ENCODE data around the gene ADAMTS17. TPM values are rescaled to one million over a fixed set of nuclear protein-coding genes. Genes with fewer than 3 reads are reported as not detected.

ADAMTS17 gene
- total RNA-seq, 1 donor = 0.81 TPM

DNA sequence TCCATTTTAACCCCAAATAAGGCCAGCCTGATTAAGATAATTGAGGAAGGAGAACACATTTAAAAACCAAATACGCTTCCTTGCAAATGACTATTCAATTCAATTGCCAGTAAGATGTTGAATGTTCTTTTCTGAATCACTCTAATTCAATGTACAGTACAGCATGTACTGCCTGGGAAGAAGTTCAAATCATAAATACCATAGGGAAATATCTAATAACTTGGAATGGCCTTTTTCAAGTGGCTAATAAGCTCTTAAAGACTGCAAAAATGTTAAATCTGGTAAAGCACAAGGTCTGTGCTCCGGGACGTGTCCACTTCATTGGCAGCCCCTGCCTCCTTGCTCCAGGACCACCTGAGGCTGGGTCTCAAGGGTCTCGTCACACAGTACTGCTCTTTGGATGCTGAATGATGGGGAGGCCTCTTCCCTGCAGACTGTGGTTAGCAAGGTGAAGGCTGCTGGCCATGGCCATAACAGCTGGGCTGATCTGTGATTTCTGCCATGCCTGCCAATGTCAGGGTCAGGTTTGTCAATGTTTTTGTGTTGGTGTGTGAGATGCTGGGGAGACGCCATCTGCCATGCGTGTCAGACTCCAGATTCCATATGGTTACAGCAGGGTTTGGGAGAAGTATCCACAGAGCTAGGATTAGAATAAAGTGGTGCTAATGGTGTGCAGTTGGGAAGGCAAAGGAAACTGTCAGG, 300.5 kb downstream of the ADAMTS17 start:
- no peak for DNase-seq (ENCODE audit: low read depth)
- H3K4me3 ChIP-seq (ENCODE audit: low read depth, low read length) = no peak overlapping the region
- TF ChIP-seq, protein P1, sequence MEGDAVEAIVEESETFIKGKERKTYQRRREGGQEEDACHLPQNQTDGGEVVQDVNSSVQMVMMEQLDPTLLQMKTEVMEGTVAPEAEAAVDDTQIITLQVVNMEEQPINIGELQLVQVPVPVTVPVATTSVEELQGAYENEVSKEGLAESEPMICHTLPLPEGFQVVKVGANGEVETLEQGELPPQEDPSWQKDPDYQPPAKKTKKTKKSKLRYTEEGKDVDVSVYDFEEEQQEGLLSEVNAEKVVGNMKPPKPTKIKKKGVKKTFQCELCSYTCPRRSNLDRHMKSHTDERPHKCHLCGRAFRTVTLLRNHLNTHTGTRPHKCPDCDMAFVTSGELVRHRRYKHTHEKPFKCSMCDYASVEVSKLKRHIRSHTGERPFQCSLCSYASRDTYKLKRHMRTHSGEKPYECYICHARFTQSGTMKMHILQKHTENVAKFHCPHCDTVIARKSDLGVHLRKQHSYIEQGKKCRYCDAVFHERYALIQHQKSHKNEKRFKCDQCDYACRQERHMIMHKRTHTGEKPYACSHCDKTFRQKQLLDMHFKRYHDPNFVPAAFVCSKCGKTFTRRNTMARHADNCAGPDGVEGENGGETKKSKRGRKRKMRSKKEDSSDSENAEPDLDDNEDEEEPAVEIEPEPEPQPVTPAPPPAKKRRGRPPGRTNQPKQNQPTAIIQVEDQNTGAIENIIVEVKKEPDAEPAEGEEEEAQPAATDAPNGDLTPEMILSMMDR (IDR thresholded peaks at IDR 0.05; ENCODE audit: insufficient read depth, low read length) = no peak

DNA sequence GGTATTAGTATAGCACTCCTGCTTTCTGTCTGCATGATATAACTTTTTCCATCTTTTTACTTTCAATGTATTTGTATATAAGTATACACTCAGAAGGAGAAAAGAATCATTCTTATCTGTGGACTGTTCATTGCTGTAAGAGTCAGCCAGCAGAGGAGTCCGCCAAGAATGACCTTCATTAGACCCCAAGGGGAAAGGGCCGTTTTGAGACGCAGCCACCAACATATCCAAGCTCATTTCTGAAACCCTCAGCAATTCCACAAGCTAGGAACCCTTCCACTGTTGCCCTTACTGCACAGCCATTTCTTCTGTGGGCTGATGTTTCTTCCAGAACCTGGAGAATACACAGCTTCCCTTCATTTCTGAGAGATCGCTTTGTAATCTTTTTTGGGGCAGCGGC, 301.8 kb downstream of the ADAMTS17 start:
- TF ChIP-seq, protein P1 (IDR thresholded peaks at IDR 0.05; ENCODE audit: insufficient read depth, low read length) = no peak
- DNase-seq (ENCODE audit: low read depth) = no peak
- no peak overlapping the region for H3K4me3 ChIP-seq (ENCODE audit: low read depth, low read length)

DNA sequence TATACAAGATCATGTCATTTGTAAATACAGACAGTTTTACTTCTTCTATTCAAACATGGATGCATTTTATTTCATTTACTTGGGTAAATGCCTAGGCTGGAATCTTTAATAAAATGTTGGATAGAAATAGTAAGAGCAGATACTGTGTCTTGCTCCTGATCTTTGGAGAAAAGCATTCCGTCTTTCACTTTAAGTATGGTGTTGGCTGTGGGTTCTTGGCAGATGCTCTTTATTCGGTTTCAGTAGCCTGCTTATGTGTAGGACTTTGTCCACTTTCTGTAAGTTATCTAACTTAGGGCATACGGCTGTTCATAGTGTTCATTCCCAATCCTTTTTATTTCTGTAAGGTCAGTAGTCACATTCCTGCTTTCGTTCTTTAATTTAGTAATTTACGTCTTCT, 303.0 kb downstream of the ADAMTS17 start:
- no peak overlapping the region for H3K4me3 ChIP-seq (ENCODE audit: low read depth, low read length)
- DNase-seq (ENCODE audit: low read depth) = no peak
- TF ChIP-seq, protein P1 (IDR thresholded peaks at IDR 0.05; ENCODE audit: insufficient read depth, low read length) = no peak

DNA sequence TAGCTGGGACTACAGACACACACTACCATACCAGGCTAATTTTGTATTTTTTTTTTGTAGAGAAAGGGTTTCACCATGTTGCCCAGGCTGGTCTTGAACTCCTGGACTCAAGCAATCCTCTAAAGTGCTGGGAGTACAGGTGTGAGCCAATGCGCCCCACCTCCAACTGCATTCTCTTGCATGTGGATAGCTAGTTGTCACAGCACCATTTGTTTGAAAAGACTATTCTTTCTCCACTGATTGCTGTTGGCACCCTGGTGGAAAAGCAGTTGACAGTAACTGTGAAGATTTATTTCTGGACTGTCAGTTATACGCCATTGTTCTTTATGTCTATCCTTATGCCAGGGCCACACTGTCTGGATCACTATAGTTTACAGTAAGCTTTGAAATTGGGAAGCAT, 303.9 kb downstream of the ADAMTS17 start:
- no peak for DNase-seq (ENCODE audit: low read depth)
- TF ChIP-seq, protein P1 (IDR thresholded peaks at IDR 0.05; ENCODE audit: insufficient read depth, low read length) = no peak
- H3K4me3 ChIP-seq (ENCODE audit: low read depth, low read length) = no peak overlapping the region

DNA sequence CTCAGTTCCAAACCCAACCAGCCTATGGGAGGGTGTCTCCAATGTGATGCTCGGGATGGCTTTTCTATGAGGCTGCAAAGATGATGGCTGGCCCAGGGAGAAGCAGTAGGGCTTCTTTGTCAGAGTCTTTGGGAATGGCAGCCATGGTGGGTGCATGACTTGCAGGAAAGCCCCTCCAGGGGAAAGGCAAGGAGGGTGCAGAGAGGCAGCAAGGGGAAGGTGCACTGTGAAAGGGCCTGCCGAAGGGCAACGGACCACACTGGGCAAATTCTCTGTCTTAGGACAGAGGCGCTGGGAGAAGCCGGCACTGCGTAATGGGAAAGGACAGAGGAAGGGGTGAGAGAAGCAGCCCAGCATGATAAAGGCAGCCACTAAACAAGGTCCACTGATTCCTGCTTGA, 305.8 kb downstream of the ADAMTS17 start:
- TF ChIP-seq, protein P1 (IDR thresholded peaks at IDR 0.05; ENCODE audit: insufficient read depth, low read length) = no peak
- no peak overlapping the region for H3K4me3 ChIP-seq (ENCODE audit: low read depth, low read length)
- no peak for DNase-seq (ENCODE audit: low read depth)

DNA sequence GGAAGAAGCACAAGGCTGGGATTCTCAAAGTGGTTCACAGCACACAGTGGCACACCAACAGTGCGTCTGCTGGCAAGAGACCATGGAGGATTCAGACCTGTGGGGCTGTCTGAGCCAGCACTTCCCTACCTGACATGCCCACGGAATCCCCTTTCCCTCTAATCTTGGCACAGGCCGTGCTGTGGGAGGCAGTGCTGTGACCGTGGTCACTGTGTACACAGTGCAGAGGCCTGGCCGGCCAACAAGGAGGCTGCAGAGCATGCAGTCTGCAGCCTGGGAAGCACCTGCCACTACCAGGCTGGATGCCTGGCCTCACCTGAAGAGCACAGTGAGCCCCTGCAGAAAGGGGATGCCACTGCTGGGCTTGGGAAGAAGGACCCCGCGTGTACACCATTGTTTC, 307.6 kb downstream of the ADAMTS17 start:
- no peak for DNase-seq (ENCODE audit: low read depth)
- no peak overlapping the region for H3K4me3 ChIP-seq (ENCODE audit: low read depth, low read length)
- TF ChIP-seq, protein P1 (IDR thresholded peaks at IDR 0.05; ENCODE audit: insufficient read depth, low read length) = no peak
